Activated T-helper 1 cell treated with Interleukin-2 at 50 U/mL for 16 hours (primary cell): ENCODE results near the gene SPTLC2.

Experiments
- DNase-seq: peaks from one replicate; pipeline ENCODE4 v3.0.0-alpha.2; 2020; ENCODE audit warnings: low read depth

SPTLC2 gene

DNA sequence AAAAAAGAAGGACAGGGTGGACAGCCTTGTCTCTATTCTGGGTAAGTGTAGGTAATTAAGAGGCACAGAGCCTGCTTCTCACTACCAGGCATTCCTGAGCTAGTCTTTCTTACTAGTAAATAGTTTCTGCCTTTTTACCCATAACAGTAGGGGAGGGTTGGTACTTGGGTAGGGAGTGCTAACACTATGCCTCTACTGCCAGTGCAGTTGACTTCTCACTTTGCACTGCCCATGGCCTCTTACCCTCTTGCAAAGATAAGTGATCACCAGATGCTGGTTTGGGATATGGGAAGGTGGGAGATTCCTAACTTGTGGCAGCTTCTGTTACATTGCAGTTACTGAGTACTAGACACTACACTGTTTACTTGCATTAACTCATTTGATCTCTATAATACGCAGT lies 146.9 kb downstream of the SPTLC2 start:
- DNase-seq, result no peak

DNA sequence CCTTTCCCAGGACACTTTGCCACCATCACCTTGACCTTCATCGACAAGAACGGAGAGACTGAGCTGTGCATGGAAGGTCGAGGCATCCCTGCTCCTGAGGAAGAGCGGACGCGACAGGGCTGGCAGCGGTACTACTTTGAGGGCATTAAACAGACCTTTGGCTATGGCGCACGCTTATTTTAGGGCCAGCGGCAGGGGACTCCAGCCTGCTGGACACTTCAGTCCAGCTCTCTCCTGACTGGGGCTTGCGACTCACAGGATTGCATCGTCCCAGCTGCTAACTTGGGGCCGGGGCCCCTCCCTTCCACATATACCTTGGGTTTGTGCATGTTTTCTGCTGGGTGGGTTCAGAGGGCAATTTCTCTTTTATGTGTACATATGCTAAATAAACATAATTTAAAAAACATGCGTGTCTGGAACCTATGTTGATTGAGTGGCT lies 147.4 kb downstream of the SPTLC2 start:
- no peak for DNase-seq

DNA sequence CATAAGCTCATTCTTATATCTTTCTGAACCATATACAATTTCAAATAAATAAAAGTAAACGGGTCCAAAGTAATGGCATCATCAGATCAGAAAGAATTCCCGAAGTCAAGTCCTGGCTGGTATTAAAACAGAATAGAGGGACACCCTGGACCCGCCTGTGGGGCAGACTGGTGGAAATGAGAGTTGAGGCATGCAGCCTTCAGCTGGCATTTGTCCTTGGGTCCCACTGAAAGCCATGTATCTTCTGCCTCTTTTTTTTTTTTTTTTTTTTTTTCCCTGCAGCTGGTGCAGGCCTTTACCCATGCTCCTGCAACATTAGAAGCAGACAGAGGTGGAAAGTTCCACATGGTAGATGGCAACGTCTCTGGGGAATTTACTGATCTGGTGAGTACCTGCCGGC lies 148.6 kb downstream of the SPTLC2 start:
- no peak for DNase-seq

DNA sequence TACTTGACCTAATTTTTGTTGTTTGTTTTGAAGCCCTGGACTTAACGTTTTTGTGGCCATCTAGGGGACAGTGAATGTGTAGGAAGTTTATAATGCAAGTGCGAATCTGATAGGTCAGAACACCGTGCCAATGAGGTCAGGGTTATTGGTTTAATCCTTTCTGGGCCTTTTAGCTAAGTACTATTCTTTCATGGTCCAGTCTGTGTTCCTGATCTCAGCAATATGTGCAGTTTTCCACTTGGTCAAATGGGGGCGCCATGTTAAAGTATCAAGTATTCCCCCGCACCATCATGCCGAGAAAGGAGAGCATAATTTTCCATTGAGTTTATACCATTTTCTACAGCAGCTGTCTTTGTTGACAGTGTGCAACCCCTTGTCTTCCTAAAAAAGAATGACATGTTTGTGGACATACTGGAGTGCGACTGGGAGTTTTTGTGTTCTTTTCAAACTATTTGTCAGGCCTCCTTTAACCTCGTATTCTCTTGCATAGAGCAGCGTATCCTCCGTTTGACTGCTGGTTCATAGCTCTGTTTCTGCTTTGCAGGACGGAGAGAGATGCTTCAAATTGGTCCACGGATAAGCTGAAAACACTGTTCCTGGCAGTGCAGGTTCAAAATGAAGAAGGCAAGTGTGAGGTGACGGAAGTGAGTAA lies 157.2 kb downstream of the SPTLC2 start:
- peak; percentile 15 for DNase-seq

DNA sequence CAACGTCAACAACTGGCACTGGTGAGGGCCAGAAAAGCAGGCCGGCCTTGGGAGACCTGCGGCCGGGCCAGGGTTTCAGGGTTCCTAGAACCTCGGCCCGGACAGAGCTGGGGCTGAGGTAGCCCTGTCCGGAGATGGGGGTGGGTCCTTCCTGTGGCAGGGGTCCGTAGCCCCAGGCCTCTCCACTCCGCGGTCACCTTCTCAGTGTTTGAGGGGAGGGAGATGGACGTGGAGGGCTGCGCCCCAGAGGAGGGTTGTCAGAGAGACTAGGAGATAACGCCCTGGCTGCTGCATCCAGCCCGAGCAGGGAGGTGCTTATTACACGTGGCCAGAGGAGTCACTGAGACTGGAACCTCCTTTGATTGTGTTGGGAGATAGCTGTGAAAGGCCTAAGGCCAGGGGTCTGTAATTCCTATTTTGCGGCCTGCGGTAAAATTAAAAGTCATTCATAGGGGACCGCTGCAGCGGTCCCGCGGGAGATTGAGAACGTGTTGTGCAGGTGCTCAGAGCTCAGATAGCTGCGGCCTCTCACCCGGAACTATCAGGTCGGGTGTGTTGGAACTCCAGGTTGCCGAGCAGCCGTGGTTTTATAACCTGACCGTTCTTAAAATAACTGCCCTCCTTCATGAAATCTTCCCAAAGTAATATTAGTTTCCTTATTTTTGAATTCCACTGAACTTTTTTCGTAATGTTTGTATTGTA lies 158.0 kb downstream of the SPTLC2 start:
- DNase-seq, result peak; percentile 4

DNA sequence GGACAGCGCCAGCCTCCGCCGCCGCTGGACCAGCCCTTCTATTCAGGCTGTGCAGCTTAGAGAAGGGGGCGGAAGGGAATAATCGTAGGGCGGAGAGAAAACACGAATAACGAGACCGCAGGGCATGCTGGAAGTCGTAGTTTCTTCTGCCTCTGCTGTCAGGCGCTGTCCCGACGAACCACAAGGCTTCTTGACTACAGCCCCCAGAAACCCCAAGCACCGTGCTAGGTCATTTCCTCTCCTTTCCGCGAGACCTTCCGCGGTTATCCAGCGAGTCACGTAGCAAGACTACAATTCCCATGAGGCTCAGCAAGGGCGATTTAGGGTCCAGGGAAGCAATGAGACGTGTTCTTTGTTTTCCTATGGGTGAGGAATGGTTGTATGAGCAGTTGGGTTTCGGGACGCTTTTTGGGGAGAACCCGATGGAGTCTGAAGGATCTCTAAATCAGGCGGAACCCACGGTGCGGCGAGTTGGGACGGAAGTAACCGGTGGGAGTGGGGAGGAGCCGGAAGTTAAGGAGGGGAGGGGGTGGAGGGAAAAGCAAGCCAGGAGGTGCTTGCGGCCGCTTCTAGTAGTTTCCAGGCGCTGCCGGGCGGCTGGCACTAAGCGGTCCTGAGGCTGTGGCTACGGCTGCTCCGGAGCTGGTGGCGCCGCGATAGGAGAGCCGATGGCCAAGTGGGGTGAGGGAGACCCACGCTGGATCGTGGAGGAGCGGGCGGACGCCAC lies 158.8 kb downstream of the SPTLC2 start, which contains the start of the genes AHSA1 and VIPAS39:
TSS of gene AHSA1 (plus strand) at position 572 of the 727 bp plus-strand sequence. CDS start at position 669, 97 bp downstream.
TSS of gene VIPAS39 (minus strand) at position 80 of the 727 bp plus-strand sequence. CDS start 3,499 bp downstream, outside the sequence.
- peak; percentile 87 for DNase-seq

DNA sequence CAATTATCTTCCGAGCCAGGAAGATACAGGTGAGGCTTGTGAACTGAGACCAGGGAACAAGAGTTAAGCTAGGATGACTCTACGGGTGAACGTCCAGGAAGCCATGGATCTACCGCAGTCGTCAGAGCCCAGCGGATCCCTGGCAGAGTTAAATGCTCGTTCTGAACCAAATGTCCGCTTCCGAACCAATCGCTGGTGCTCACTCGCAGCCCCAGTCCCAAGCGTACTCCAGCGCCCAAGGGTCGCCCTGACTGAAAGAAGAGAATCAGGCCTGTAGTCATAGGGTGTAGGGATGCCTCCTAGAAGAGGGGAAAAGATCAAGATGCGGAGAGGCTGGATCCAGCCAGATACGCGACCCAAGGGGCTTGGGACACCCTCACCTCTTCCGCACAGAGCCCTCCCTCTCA lies 159.3 kb downstream of the SPTLC2 start:
- no peak for DNase-seq
